ENCODE data around the gene GRM3.

- TF ChIP-seq, protein P1, sequence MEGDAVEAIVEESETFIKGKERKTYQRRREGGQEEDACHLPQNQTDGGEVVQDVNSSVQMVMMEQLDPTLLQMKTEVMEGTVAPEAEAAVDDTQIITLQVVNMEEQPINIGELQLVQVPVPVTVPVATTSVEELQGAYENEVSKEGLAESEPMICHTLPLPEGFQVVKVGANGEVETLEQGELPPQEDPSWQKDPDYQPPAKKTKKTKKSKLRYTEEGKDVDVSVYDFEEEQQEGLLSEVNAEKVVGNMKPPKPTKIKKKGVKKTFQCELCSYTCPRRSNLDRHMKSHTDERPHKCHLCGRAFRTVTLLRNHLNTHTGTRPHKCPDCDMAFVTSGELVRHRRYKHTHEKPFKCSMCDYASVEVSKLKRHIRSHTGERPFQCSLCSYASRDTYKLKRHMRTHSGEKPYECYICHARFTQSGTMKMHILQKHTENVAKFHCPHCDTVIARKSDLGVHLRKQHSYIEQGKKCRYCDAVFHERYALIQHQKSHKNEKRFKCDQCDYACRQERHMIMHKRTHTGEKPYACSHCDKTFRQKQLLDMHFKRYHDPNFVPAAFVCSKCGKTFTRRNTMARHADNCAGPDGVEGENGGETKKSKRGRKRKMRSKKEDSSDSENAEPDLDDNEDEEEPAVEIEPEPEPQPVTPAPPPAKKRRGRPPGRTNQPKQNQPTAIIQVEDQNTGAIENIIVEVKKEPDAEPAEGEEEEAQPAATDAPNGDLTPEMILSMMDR (IDR thresholded peaks at IDR 0.05), result no peak
- TF ChIP-seq ZFX (IDR thresholded peaks at IDR 0.05; ENCODE audit: borderline replicate concordance), result no peak
These were observed 193.5 kb downstream of the GRM3 start for GRCh38 chr7:86837235-86837634.

Data from 22Rv1 (cell line).